ENCODE results near the gene AZU1.
"Not testable (repeated sequence)": the region's sequence is repeated elsewhere in the genome, so short reads cannot be mapped to it uniquely, and the experiment has no call there.

The AZU1 gene

GRCh38 chr19:873084-873483 lies 45.4 kb downstream of the AZU1 start:
- DNase-seq, result peak; percentile 69
- Mint-ChIP-seq H3K27me3 (no peaks in the 10 kb centered on the region), H3K36me3 (ENCODE audit: low read depth) (peaks cover 40% of the 10 kb centered on the region), H3K4me3 (no peak overlapping the region), H3K4me1 (ENCODE audit: low read depth) (peaks cover 10% of the 10 kb centered on the region), H3K27ac (no peak overlapping the region), H3K9me3 (no peaks in the 10 kb centered on the region)

GRCh38 chr19:873561-874041 lies 46.0 kb downstream of the AZU1 start:
- H3K4me3 Mint-ChIP-seq, result no peak overlapping the region
- peaks cover 37% of the 10 kb centered on the region for H3K36me3 Mint-ChIP-seq (ENCODE audit: low read depth)
- no peaks in the 10 kb centered on the region for H3K9me3 Mint-ChIP-seq
- no peak for DNase-seq
- no peaks in the 10 kb centered on the region for H3K27me3 Mint-ChIP-seq
- H3K27ac Mint-ChIP-seq, result no peak overlapping the region
- peaks cover 10% of the 10 kb centered on the region for H3K4me1 Mint-ChIP-seq (ENCODE audit: low read depth)

- H3K27ac Mint-ChIP-seq, result peak overlapping the region; percentile 33
- no peaks in the 10 kb centered on the region for H3K27me3 Mint-ChIP-seq
- peaks cover 35% of the 10 kb centered on the region for H3K36me3 Mint-ChIP-seq (ENCODE audit: low read depth)
- DNase-seq, result no peak
- H3K4me3 Mint-ChIP-seq, result no peak overlapping the region
- peaks cover 10% of the 10 kb centered on the region for H3K4me1 Mint-ChIP-seq (ENCODE audit: low read depth)
- H3K9me3 Mint-ChIP-seq, result no peaks in the 10 kb centered on the region
Measured at GRCh38 chr19:875265-875879, 47.7 kb downstream of the AZU1 start.

GRCh38 chr19:876089-876488 lies 48.5 kb downstream of the AZU1 start:
- no peak overlapping the region for H3K4me3 Mint-ChIP-seq
- peaks cover 10% of the 10 kb centered on the region for H3K4me1 Mint-ChIP-seq (ENCODE audit: low read depth)
- DNase-seq, result no peak
- H3K36me3 Mint-ChIP-seq (ENCODE audit: low read depth), result peaks cover 40% of the 10 kb centered on the region
- no peaks in the 10 kb centered on the region for H3K9me3 Mint-ChIP-seq
- no peak overlapping the region for H3K27ac Mint-ChIP-seq
- H3K27me3 Mint-ChIP-seq, result no peaks in the 10 kb centered on the region

DNA sequence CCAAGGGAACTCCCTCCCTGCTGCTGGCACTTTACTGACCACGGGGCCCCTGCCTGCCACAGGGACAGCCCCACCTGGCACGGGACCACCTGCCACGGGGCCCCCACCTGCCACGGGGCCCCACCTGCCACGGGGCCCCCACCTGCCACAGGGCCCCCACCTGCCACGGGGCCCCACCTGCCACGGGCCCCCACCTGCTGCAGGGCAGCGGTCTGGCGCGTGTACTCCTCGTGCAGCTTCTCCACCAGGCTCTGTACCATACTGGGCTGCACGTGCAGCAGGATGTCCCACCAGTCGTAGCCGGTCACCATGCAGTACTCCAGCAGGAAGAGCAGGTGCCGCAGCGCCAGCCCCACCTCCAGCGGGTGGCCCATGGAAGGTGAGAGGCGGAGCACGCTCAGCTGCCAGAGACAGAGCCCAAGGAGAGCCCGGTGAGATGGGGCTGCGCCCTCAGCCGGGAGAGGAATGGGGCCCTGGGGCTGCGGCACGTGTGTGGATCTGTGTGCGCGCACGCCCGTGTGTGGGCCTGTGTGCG lies 49.2 kb downstream of the AZU1 start:
- Mint-ChIP-seq H3K27me3 (no peaks in the 10 kb centered on the region), H3K9me3 (no peaks in the 10 kb centered on the region), H3K27ac (no peak overlapping the region), H3K4me1 (ENCODE audit: low read depth) (peaks cover 8% of the 10 kb centered on the region), H3K36me3 (ENCODE audit: low read depth) (peaks cover 45% of the 10 kb centered on the region), H3K4me3 (no peak overlapping the region)
- no peak for DNase-seq

- H3K27ac Mint-ChIP-seq, result not testable (repeated sequence)
- peaks cover 57% of the 10 kb centered on the region for H3K36me3 Mint-ChIP-seq (ENCODE audit: low read depth)
Measured at GRCh38 chr19:877992-878660, 50.5 kb downstream of the AZU1 start.

GRCh38 chr19:878751-879561 lies 51.3 kb downstream of the AZU1 start:
- peaks cover 63% of the 10 kb centered on the region for H3K36me3 Mint-ChIP-seq (ENCODE audit: low read depth)
- not testable (repeated sequence) for H3K4me1 Mint-ChIP-seq (ENCODE audit: low read depth); H3K27ac Mint-ChIP-seq; H3K27me3 Mint-ChIP-seq; DNase-seq; H3K4me3 Mint-ChIP-seq; H3K9me3 Mint-ChIP-seq

More at GRCh38 chr19:877992-878660, 50.5 kb downstream of the AZU1 start:
- H3K4me1 Mint-ChIP-seq (ENCODE audit: low read depth); H3K9me3 Mint-ChIP-seq; H3K4me3 Mint-ChIP-seq; H3K27me3 Mint-ChIP-seq; DNase-seq: not testable (repeated sequence)

DNA sequence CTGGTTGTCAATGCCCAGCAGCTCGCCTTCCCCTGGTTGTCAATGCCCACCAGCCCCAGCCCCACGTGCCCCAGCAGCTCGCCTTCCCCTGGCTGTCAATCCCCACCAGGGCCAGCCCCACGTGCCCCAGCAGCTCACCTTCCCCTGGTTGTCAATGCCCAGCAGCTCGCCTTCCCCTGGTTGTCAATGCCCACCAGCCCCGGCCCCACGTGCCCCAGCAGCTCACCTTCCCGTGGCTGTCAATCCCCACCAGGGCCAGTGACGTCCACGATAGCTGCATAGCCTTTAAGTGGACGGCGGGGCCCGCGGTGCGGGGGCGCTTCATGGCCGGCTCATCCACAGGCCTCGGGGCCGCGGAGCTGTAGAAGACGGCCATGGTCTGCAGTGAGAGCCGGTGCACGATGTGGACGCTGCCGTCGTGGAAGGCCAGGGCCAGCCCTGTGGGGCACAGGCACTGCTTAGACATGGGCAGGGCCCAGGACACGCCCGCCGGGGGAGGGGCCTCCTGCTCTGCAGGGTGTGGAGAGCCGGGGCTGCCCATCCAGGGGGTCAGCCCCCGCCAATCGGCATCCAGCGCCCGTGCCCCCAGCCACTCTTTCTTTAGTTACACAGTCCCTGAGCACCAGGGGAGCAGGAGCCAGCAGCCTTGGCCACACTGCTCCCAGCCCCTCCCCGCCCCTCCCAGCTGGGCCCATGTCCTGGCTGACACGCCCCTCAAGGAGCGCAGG lies 52.2 kb downstream of the AZU1 start:
- Mint-ChIP-seq H3K4me1 (ENCODE audit: low read depth) (no peaks in the 10 kb centered on the region), H3K9me3 (no peaks in the 10 kb centered on the region), H3K27ac (no peak overlapping the region), H3K36me3 (ENCODE audit: low read depth) (peaks cover 64% of the 10 kb centered on the region), H3K4me3 (no peak overlapping the region), H3K27me3 (no peaks in the 10 kb centered on the region)
- DNase-seq, result no peak
